ENCODE results near the gene CFAP46.

CFAP46 gene

GRCh38 chr10:132838346-132838970 is 103.9 kb downstream of the CFAP46 start:
- H3K27ac ChIP-seq (replicated peaks; ENCODE audit: low read length): no peak overlapping the region
- H2BK5ac ChIP-seq (ENCODE audit: low read length): no peak overlapping the region
- H2BK15ac ChIP-seq (ENCODE audit: low read length): peak overlapping the region; percentile 27
- H2BK12ac ChIP-seq (ENCODE audit: low read length): no peak overlapping the region
- H3K4me2 ChIP-seq (ENCODE audit: insufficient read depth, low read length, poor library complexity, severe bottlenecking): no peak overlapping the region
- H3K79me1 ChIP-seq (ENCODE audit: low read depth, low read length): peaks cover 2% of the 10 kb centered on the region
- no peak overlapping the region for H4K8ac ChIP-seq (ENCODE audit: low read depth, low read length)
- no peak overlapping the region for H3K14ac ChIP-seq (ENCODE audit: low read length)
- no peak overlapping the region for H3K4me3 ChIP-seq (ENCODE audit: low read length in 2 of 2)
- no peak overlapping the region for H3K23ac ChIP-seq (ENCODE audit: low read depth, low read length, poor library complexity)
- peaks cover 6 to 9% of the 10 kb centered on the region in 2 donors for H3K9me3 ChIP-seq (replicated peaks in 1 of 2; ENCODE audit: control insufficient read depth in 2 of 2, insufficient read depth in 1 of 2, low read depth in 1 of 2, low read length in 2 of 2)
- DNase-seq (ENCODE audit: low spot score): no peak
- H2AK5ac ChIP-seq (ENCODE audit: low read depth, low read length): peak overlapping the region; percentile 19
- peaks cover 0 to 12% (median 0%) of the 10 kb centered on the region in 3 experiments for H3K27me3 ChIP-seq (ENCODE audit: control insufficient read depth in 3 of 3, insufficient read depth in 3 of 3, low read depth in 1 of 3, low read length in 3 of 3)
- no CpG with 5 or more reads among the region's 21 CpGs for WGBS, 2 donors (ENCODE audit: extremely low coverage in 2 of 2, insufficient read length in 2 of 2, insufficient replicate concordance in 1 of 2)
- no peaks in the 10 kb centered on the region for H3K36me3 ChIP-seq (replicated peaks in 1 of 2; ENCODE audit: control insufficient read depth in 2 of 2, insufficient read depth in 2 of 2, low read length in 2 of 2)
- peaks cover 0 to 6% of the 10 kb centered on the region in 2 donors for H3K4me1 ChIP-seq (ENCODE audit: control insufficient read depth in 2 of 2, insufficient read depth in 1 of 2, low read depth in 1 of 2, low read length in 2 of 2)
- H3K4ac ChIP-seq (ENCODE audit: low read length): no peak overlapping the region
- H4K91ac ChIP-seq (ENCODE audit: low read depth, low read length, poor library complexity): no peak overlapping the region
- H2BK120ac ChIP-seq (ENCODE audit: low read depth, low read length): no peak overlapping the region
- H2AFZ ChIP-seq (ENCODE audit: low read length): no peak overlapping the region
- H3K18ac ChIP-seq (ENCODE audit: low read length): no peak overlapping the region
- no peak overlapping the region for H3K9ac ChIP-seq (ENCODE audit: low read depth, low read length, poor library complexity)

- Histone ChIP-seq H2BK120ac (ENCODE audit: low read depth, low read length) (peak overlapping the region; percentile 2), H3K18ac (ENCODE audit: low read length) (peak overlapping the region; percentile 7), H3K14ac (ENCODE audit: low read length) (peak overlapping the region; percentile 2)
Observed at GRCh38 chr10:132837905-132838304, 104.5 kb downstream of the CFAP46 start.

GRCh38 chr10:132836832-132837540 is 105.4 kb downstream of the CFAP46 start:
- Histone ChIP-seq H2BK120ac (ENCODE audit: low read depth, low read length) (peak overlapping the region; percentile 2), H3K36me3 (replicated peaks in 1 of 2; ENCODE audit: control insufficient read depth in 2 of 2, insufficient read depth in 2 of 2, low read length in 2 of 2) (no peaks in the 10 kb centered on the region), H3K4me2 (ENCODE audit: insufficient read depth, low read length, poor library complexity, severe bottlenecking) (no peak overlapping the region), H4K91ac (ENCODE audit: low read depth, low read length, poor library complexity) (no peak overlapping the region), H3K4me3 (ENCODE audit: low read length in 2 of 2) (peak overlapping the region in 1 of 2 donors; percentile 58), H3K14ac (ENCODE audit: low read length) (peak overlapping the region; percentile 2), H3K9ac (ENCODE audit: low read depth, low read length, poor library complexity) (peak overlapping the region; percentile 50), H2AK5ac (ENCODE audit: low read depth, low read length) (no peak overlapping the region), H3K79me1 (ENCODE audit: low read depth, low read length) (peaks cover 2% of the 10 kb centered on the region), H2BK15ac (ENCODE audit: low read length) (no peak overlapping the region), H3K4me1 (ENCODE audit: control insufficient read depth in 2 of 2, insufficient read depth in 1 of 2, low read depth in 1 of 2, low read length in 2 of 2) (peaks cover 0 to 6% of the 10 kb centered on the region in 2 donors), H2AFZ (ENCODE audit: low read length) (peak overlapping the region; percentile 70), H2BK5ac (ENCODE audit: low read length) (no peak overlapping the region), H3K18ac (ENCODE audit: low read length) (peak overlapping the region; percentile 6), H3K23ac (ENCODE audit: low read depth, low read length, poor library complexity) (peak overlapping the region; percentile 0), H4K8ac (ENCODE audit: low read depth, low read length) (peak overlapping the region; percentile 97), H2BK12ac (ENCODE audit: low read length) (no peak overlapping the region), H3K27ac (replicated peaks; ENCODE audit: low read length) (no peak overlapping the region), H3K4ac (ENCODE audit: low read length) (no peak overlapping the region), H3K9me3 (replicated peaks in 1 of 2; ENCODE audit: control insufficient read depth in 2 of 2, insufficient read depth in 1 of 2, low read depth in 1 of 2, low read length in 2 of 2) (peaks cover 0 to 4% of the 10 kb centered on the region in 2 donors), H3K27me3 (ENCODE audit: control insufficient read depth in 3 of 3, insufficient read depth in 3 of 3, low read depth in 1 of 3, low read length in 3 of 3) (peaks cover 0 to 15% (median 0%) of the 10 kb centered on the region in 3 experiments)
- no CpG with 5 or more reads among the region's 34 CpGs for WGBS, 2 donors (ENCODE audit: extremely low coverage in 2 of 2, insufficient read length in 2 of 2, insufficient replicate concordance in 1 of 2)
- DNase-seq (ENCODE audit: low spot score): peak; percentile 57

More at GRCh38 chr10:132837905-132838304, 104.5 kb downstream of the CFAP46 start:
- Histone ChIP-seq H3K9ac (ENCODE audit: low read depth, low read length, poor library complexity) (peak overlapping the region; percentile 50), H3K4me1 (ENCODE audit: control insufficient read depth in 2 of 2, insufficient read depth in 1 of 2, low read depth in 1 of 2, low read length in 2 of 2) (peaks cover 0 to 6% of the 10 kb centered on the region in 2 donors), H2BK12ac (ENCODE audit: low read length) (no peak overlapping the region), H3K27ac (replicated peaks; ENCODE audit: low read length) (no peak overlapping the region), H3K9me3 (replicated peaks in 1 of 2; ENCODE audit: control insufficient read depth in 2 of 2, insufficient read depth in 1 of 2, low read depth in 1 of 2, low read length in 2 of 2) (peaks cover 6 to 8% of the 10 kb centered on the region in 2 donors), H3K36me3 (replicated peaks in 1 of 2; ENCODE audit: control insufficient read depth in 2 of 2, insufficient read depth in 2 of 2, low read length in 2 of 2) (no peaks in the 10 kb centered on the region), H2AK5ac (ENCODE audit: low read depth, low read length) (no peak overlapping the region), H2BK15ac (ENCODE audit: low read length) (no peak overlapping the region), H3K4me3 (ENCODE audit: low read length in 2 of 2) (peak overlapping the region in 1 of 2 donors; percentile 58), H4K8ac (ENCODE audit: low read depth, low read length) (peak overlapping the region; percentile 86), H3K23ac (ENCODE audit: low read depth, low read length, poor library complexity) (peak overlapping the region; percentile 0), H3K4ac (ENCODE audit: low read length) (no peak overlapping the region), H3K4me2 (ENCODE audit: insufficient read depth, low read length, poor library complexity, severe bottlenecking) (no peak overlapping the region), H4K91ac (ENCODE audit: low read depth, low read length, poor library complexity) (no peak overlapping the region), H2BK5ac (ENCODE audit: low read length) (no peak overlapping the region), H3K27me3 (ENCODE audit: control insufficient read depth in 3 of 3, insufficient read depth in 3 of 3, low read depth in 1 of 3, low read length in 3 of 3) (peaks cover 0 to 13% (median 0%) of the 10 kb centered on the region in 3 experiments), H3K79me1 (ENCODE audit: low read depth, low read length) (peaks cover 2% of the 10 kb centered on the region), H2AFZ (ENCODE audit: low read length) (no peak overlapping the region)
- DNase-seq (ENCODE audit: low spot score): no peak
- WGBS, 2 donors (ENCODE audit: extremely low coverage in 2 of 2, insufficient read length in 2 of 2, insufficient replicate concordance in 1 of 2): no CpG with 5 or more reads among the region's 21 CpGs

- Histone ChIP-seq H3K4me1 (ENCODE audit: control insufficient read depth in 2 of 2, insufficient read depth in 1 of 2, low read depth in 1 of 2, low read length in 2 of 2) (peaks cover 0 to 6% of the 10 kb centered on the region in 2 donors), H3K14ac (ENCODE audit: low read length) (no peak overlapping the region), H2BK12ac (ENCODE audit: low read length) (no peak overlapping the region), H3K23ac (ENCODE audit: low read depth, low read length, poor library complexity) (peak overlapping the region; percentile 68), H3K18ac (ENCODE audit: low read length) (peak overlapping the region; percentile 73), H3K9ac (ENCODE audit: low read depth, low read length, poor library complexity) (peak overlapping the region; percentile 56), H3K9me3 (replicated peaks in 1 of 2; ENCODE audit: control insufficient read depth in 2 of 2, insufficient read depth in 1 of 2, low read depth in 1 of 2, low read length in 2 of 2) (peaks cover 0 to 4% of the 10 kb centered on the region in 2 donors), H3K36me3 (replicated peaks in 1 of 2; ENCODE audit: control insufficient read depth in 2 of 2, insufficient read depth in 2 of 2, low read length in 2 of 2) (no peaks in the 10 kb centered on the region), H2BK15ac (ENCODE audit: low read length) (no peak overlapping the region), H4K8ac (ENCODE audit: low read depth, low read length) (no peak overlapping the region), H4K91ac (ENCODE audit: low read depth, low read length, poor library complexity) (no peak overlapping the region), H2BK5ac (ENCODE audit: low read length) (no peak overlapping the region), H2AK5ac (ENCODE audit: low read depth, low read length) (peak overlapping the region; percentile 33), H3K27ac (replicated peaks; ENCODE audit: low read length) (no peak overlapping the region), H3K4ac (ENCODE audit: low read length) (peak overlapping the region; percentile 67), H2AFZ (ENCODE audit: low read length) (peak overlapping the region; percentile 70), H3K79me1 (ENCODE audit: low read depth, low read length) (peaks cover 2% of the 10 kb centered on the region), H3K4me3 (ENCODE audit: low read length in 2 of 2) (peak overlapping the region in 1 of 2 donors; percentile 31), H2BK120ac (ENCODE audit: low read depth, low read length) (no peak overlapping the region), H3K4me2 (ENCODE audit: insufficient read depth, low read length, poor library complexity, severe bottlenecking) (no peak overlapping the region), H3K27me3 (ENCODE audit: control insufficient read depth in 3 of 3, insufficient read depth in 3 of 3, low read depth in 1 of 3, low read length in 3 of 3) (peaks cover 0 to 13% (median 0%) of the 10 kb centered on the region in 3 experiments)
- WGBS, 2 donors (ENCODE audit: extremely low coverage in 2 of 2, insufficient read length in 2 of 2, insufficient replicate concordance in 1 of 2): no CpG with 5 or more reads among the region's 27 CpGs
- no peak for DNase-seq (ENCODE audit: low spot score)
Observed at GRCh38 chr10:132836248-132836831, 106.0 kb downstream of the CFAP46 start.

Data from neuronal stem cell (in vitro differentiated cells).